GM18873 (cell line): ENCODE results near the gene GIGYF2.

Experiments used
- ATAC-seq: cut with Tn5 transposase; IDR thresholded peaks from one replicate; pipeline ENCODE4 v1.9.1; 2021; ENCODE audit warnings: mild to moderate bottlenecking, moderate library complexity, moderate number of reproducible peaks; ENCODE audit not compliant: unreplicated experiment, low FRiP score

GIGYF2 gene

DNA sequence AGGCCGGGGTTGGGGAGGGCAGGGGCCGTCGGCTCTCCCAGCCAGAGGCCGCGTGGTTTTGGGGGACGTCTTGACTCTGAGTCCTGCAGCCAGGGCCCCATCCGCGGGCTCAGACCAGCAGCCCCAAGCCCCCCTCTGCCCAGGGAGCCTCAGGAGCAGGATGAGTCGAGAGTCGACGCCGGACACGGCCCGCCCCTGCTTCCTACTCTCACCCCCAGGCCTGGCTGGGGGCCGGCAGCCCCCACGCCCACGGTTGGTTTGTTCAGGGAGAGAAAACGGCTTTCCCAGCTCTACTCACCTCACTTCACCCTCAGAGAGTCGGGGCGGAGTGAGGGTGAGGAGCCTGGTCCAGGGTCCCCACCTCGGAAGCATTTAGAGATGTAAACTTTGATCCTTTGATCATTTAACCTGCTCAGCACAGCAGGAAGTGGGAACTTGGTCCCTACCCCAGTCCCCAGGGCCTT, 179.9 kb downstream of the GIGYF2 start:
- ATAC-seq: no peak

DNA sequence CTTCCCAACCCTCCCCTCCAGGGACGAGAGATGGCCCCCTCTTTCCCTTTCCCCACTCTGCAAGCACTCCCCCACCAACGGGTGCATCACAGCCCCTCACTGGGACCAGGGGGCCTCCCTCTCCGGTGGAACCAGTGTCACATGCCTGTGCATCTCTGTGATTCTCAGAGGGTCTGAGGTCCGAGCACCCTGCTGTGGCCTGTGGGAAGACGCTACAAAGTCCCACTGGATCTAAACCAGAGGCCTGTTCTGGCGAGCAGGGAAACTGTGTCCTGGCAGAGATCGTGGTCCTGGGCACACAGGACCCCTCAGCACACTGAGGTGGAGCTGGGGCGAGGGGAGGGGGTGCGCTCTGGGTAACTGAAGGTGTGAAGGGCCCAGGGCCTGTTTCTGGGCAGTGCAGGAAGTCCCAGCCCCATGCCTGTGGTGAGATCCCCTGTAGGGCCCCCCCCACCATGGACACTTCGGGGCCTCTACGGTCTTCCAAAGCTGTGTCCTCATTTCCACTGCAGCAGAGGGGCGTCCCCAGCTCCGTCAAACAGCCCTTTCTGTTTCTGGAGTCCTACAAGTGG, 180.9 kb downstream of the GIGYF2 start:
- no peak for ATAC-seq

DNA sequence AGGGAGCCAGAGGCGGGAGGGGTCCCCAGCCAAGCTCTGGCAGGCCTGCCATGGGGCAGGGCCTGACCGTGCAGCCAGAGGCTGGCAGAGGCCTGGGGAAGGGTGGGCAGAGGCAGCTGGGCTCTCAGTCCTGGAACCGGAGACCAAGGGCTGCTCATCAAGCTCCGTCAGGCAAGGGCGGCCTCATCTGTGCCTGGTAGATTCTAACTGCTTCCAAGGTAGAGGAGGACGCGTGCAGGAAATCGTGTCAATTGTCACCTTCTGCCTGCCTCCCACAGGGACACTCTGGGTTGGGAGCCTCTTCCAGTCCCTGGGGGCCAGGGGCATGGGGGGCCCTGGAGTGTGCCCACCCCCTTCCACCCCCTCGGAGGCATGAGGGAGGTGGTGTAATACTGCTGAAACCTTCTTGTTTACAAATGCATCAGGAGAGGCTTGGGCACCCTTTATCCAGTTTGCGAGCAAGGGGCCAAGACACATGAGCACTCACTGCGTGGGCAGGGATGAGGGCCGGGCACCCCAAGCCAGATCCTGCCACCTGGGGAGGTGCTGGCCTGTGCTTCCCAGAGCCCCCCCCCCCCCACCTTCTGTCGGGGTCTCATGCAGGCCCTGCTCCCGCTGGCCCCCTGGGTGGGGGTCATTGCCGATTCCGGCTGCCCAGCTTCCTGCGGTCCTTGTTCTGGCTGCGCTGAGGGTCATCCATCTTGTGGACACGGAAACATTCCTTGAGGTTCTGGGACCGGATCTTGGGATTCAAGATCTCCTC, 181.9 kb downstream of the GIGYF2 start:
- no peak for ATAC-seq

DNA sequence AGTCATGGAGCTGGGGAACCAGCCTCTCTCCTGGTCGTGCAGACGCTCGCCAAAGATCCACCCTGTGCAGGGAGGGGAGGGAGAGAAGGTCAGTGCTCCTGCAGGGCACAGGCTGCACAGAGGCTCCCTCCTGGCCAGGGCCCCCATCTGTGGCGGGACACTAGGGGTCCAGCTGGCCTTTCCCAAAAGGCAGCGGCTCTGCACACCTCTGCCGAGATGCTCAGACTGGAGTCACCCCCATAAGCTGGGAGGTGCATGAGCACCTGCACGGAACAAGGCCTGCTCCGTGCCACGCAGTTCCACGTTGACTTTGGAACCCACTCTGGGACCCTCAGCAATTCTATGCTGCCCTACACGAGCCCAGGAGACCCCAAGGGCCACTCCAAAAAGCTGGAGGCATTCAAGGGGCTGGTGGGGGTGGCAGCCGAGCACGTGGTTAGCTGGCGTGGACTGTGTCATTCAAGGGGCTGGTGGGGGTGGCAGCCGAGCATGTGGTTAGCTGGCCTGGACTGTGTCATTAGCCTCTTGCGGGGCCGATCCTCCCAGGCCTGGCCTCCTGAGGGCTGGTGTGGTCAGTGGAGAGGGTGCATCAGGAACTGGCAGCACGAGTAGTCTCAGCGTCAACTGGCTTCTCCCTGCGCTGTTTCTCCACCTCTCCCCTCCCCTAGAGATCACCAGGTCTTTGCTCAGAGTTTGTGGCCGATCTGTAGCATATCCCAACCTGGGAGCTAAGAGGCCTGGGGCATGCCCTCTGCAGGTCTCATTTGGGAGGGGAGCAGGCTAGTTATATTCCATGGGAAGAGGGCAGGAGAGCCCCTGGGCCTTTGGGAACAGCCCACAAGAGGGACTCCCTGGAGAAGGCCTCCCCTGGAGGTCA, 182.7 kb downstream of the GIGYF2 start:
- no peak for ATAC-seq

DNA sequence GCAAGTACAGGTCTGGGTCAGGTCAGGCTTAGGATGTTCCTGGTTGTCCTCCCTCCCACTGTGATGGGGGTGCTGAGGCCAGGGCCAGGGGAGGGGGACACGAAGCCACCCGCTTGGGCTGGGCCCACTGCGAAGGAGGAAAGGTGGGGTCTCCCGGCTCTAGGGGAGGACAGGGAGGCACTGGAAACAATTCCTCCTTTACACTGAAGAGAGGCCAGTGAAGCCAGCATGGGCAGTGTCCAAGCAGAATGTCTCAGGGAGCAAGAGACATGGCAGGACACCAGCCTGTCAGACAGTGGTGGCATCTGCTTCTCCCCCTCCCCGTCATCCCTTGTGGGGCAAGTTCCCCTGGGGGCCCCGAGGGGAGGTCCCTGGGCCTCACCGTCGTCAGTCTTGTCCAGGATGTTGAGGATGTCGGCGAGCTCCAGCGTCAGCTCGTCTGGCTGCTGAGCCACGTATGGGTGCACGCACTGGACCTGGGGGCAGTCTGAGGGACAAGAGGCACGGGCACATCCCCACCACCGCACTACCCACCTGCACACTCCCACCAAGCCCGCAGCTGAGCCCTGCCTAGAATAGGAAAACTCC, 183.7 kb downstream of the GIGYF2 start:
- no peak for ATAC-seq

DNA sequence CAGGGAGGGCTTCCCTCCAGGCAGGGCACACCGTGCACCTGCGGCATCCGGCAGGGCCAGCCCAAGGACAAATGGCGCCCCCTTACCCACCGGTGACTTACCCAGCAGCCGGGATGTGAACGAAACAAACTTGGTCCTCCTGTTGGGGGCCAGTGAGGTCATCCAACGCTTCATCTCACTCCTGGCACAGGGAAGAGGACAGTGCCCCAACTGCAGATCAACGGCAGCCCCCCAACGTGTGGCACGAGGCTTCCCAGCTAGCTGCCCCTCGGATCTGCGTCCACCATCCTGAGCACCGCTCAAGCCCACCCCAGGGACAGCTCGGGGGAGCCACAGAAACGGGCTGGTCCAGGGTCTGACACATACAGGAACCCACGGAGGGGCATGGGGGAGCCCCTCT, 185.0 kb downstream of the GIGYF2 start:
- no peak for ATAC-seq

DNA sequence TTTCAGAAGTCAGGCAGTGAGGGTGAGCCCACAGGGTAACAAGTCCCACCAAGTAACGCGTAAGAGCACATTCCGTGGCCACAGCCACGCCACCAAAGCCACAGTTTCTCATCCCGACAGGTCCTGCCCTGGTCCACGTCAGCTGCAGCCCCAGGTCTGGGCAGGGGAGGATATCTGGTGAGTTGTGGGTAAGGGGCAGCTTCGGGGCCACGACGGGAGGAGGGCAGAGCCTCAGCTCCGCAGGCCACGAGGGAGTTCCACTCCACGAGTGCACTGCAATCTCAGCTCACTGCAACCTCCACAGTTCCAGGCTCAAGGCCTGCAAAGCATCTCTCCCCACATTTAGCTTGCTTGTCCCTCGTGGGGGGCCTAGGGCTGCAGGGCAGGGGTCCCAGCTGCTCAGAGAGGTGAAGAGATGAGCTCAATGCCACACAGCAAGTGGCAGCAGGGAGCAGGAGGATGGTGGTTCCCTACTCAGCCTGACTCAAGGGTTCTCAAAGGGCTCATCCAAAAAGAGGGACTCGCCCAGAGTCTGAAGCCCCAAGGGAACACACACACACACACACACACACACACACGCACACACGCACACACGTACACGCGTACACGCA, 185.5 kb downstream of the GIGYF2 start:
- no peak for ATAC-seq

DNA sequence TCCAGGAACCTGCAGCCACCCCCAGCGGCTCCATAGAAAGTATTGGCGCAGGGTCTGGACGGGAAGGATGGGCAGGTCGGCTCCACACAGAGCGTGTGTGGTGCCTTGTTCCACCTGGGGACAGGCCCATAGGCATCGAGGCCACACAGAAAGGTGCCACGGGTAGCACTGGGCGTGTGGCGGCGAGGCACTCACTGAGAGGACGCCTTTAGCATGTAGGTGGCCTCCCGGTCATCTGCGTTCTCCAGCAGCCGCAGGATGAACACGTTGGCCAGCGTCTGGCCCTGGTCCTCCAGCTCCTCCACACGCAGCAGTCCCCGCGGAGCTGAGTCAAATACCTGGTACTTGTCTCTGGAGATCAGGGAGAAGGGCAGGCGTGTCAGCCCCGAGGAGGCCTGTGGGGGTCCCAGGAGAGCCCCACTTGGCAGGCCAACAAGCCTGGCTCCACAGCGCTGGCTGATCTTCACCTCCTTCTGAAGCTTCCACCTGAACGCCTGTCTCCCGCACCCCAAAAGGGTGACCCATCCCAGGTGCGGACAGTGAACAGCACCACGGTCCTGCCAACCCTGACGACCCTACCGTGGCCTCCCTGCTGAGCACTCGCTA, 186.1 kb downstream of the GIGYF2 start:
- ATAC-seq: no peak

DNA sequence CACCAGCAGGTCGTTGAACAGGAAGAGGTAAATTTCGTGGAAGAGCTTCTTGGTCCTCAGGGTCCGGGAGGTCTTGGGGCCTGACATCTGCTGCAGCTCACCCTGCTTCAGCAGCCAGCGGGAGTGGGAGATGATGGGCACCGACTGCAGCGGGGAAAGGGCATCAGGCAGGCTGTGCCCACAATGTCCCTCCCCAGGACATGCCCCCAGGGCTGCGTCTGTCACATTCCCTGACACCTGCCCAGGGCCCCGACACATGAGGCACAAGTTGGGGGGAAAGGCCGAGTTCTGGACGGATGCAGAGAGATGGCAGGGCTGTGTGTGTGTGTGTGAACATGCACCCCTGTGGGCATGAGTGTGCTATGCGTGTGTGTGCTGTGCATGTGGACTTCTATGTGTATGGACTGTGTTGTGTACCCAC, 186.9 kb downstream of the GIGYF2 start:
- ATAC-seq: no peak

DNA sequence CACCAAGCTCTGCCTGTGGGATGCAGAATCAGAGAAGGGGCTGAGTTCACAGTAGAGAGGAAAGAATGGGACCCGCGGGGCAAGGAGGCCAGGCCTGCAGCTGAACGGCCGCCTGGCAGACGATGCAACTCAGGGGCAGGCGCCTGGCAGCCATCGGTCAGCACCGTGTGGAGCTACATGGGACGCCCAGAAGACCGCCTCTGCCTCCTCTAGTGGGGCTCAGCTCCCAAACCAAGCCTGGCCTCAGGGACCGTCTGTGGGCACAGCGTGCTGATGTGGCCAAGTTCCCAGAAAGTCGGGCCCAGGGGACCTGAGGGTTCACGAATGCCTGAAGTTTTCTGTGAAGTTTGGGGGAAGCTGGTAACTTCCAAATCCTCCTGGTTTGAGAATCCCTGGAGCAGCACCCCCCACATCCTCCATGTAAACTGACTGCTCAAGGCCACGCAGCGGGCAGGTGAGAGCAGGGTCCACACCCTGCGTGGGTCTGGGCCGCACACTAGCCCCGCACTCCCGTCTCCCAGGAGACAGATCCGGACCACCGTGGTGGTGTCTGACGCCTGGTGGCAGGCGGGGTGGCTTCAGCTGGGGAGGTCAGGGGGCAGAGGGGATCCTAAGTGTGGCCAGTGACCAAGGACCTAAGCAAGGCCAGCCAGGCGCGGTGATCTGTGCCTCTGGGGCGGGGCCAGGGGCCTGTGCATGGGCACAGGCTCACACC, 187.6 kb downstream of the GIGYF2 start:
- ATAC-seq: no peak

DNA sequence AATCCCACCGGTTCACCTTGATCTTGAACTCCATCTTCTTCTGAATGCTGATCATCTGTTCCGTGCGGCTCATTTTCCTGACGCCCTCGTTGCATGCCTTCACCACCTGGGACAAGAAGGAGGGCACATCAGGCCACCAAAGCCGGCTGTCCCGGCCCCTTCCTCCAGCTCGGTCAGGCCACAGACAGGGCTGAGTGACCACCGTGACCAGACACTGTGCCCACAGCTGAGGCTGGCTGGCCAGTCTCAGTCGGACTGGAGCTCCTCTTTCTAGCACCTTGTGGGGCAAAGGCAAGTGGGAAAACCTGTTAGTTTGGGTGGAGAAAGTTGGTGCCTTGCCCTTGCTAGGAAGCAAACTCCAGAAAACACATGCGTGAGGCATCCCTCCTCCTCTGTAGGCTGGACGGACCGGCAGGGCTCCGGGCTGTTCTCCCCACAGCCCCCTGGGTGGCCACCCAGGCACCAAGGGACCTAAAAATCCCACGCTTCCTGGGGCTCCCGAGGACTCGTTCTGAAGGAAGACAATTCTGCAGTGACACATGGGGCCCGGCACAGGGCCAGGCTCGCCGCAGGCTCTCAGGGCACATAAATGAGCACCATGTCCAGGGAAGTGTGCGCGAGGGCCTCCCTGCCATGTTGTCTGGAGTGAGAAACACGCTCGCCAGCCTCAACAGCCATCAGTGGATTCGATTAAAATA, 188.3 kb downstream of the GIGYF2 start:
- ATAC-seq: no peak

DNA sequence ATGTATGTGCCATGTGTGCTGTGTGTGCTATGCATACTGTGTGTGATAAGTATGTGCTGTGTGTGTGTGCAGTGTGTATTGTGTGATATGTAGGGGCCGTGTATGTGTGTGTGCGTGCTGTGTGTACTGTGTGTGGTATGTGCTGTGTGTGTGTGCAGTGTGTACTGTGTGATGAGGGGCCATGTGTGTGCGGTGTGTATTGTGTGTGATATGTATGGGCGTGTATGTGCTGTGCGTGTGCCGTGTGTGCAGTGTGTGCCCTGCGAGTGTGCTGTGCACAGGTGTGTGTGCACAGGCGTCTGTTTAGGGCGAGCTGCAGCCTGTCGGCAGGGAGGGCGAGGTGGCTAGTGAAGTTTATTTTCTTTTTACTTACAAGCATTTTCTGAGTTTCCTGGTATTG, 189.0 kb downstream of the GIGYF2 start:
- no peak for ATAC-seq

DNA sequence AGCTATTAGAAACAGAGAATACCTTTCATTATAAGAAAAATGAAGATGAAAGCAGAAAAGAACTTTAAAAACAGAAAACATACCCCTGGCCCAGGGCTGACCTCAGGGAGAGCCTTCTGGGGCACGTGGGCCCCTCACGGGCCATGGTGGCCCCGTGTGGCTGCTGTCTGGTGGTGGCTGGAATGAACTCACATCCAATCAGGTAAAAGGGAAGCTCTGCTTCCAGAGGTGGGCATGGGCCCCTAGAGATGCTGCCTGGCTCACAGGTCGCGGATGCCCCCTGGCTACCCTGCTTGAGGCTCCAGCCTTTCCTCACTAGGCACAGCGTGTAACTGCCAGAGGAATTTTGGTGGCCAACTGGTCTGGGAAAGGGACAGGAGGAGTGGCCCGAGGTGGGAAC, 189.5 kb downstream of the GIGYF2 start:
- no peak for ATAC-seq

DNA sequence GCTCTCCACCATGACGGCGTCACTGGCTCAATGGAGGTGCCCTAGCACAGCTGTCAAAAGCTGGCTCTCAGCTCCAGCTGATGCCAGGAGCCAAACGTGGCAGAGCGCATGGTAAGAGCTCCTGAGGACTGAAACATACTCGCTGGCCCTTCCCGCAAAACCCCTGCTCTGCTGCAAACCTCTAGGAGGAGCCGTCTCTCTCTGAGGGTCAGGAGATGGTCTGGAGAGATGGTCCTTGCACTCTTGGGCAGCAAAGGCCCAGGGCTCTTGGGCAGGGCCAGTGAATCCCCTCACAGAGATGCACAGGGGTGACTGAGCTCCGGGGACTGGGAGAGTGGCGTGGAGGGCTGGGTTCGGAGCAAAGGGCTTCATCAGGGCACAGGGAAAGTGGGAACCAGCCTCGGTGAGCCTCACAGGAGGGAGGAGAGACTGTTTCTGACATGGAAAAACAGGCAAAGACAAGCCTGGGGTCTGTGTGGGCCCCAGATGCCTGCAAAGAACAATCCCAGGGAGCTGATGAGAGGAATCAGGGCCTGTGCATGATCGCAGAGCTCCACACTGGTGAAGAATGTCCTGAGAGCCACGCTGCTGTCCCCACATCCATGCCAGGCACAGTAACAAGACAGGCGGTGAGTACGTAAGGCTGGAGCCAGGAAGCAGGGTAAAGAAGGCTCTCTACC, 190.2 kb downstream of the GIGYF2 start:
- ATAC-seq: no peak

DNA sequence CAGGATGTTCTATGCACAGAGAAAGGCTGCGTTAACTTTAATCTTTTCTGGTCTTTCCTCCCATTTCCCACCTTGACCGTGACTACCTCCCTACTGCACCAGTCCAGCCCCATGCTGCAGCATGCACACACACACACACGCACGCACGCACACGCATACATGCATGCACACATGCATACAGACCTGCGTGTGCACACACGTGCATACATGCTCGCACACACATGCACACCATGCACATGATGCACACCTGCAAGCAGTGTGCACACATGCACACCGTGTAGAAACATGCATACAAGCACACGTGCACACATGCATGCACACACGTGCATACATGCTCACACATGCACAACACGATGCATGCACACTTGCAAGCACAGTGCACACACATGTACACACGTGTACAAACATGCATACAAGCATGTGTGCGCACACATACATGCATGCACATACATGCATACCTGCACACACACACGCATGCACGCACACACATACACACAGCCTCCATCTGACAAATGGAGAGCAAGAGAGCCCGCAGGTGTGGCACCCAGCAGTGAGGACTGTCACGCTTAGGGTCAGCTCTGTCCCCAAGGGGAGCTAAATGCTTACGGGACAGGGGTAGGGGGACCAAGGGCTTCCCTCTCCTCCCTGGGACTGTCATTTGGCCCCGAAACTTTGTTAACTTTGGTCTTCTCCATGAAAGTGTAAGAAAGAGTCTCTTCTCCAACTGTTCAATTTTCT, 191.1 kb downstream of the GIGYF2 start:
- ATAC-seq: no peak

DNA sequence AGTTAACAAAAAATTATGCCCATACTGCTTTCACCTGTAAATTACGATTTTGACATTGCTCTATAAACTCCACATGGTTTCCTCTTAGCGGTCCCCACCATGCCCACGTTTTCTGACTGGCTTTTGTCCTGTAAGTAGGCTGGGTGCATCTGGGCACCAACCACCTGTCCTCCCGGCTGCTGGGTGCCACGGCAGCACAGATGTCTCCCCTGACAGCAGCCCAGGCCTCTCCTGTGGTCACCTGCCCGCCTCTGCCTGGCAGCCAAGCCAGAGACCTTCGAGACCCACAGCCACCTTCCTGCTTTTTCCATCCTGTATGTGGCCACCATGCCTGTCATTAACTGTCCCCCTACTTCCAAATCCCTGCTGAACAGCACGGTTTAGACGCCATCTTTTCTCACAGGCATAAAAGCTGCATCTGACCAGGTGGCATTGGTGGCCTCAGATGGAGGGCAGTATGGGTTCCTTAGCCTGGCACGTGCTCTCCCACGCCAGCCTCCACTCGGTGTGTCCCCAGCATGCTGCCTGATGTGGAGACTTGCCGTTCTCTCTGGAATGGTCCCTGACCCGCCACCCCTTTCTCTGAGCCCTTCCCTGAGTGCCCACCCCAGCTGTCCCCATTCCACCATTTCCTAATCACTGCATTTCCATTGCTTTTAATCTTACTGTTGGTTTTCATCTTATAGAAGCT, 191.9 kb downstream of the GIGYF2 start:
- no peak for ATAC-seq

DNA sequence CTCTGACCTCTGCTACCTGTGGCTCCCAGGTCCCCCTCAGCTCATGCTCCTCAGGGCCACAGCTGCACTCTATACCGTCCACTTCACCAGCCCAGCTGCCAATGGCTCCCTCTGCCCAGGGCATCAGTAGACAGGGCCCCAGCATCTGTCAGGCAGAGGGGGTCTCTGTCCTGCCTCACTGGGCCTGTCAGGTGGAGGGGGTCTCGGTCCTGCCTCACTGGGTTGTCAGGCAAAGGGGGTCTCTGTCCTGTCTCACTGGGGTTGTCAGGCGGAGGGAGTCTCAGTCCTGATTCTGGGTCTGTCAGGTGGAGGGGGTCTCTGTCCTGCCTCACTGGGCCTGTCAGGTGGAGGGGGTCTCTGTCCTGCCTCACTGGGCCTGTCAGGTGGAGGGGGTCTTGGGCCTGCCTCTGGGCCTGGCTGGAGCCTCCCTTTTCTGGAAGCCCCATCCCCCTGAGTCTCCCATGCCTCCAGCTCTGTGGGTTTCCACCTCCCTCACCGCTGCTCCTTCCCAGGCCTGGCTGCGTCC, 192.8 kb downstream of the GIGYF2 start:
- ATAC-seq: no peak
